GM13977 (cell line): ENCODE measurements around the gene SPACDR.

ENCODE experiments used
- DNase-seq: peaks from one replicate; pipeline ENCODE4 v3.0.0; 2012; ENCODE audit warnings: low spot score
- in situ Hi-C: fragments of 300-500 bp; cut with MboI; formaldehyde crosslinking; loops from one replicate; pipeline ENCODE4 v1.12.0; 2022; ENCODE audit warnings: low sequenced_read_pairs, low pct_unique_long_range_greater_than_20kb, mixed read lengths, inconsistent platforms; ENCODE audit not compliant: unreplicated experiment
- TF ChIP-seq, protein P1 (sequence below): IDR thresholded peaks from 2 replicates; pipeline ENCODE4 v1.5.1; 2012; ENCODE audit warnings: mild to moderate bottlenecking, control low read depth; ENCODE audit not compliant: insufficient read depth; ENCODE audit errors: extremely low read depth, missing control alignments

SPACDR gene

GRCh38 chr7:100489121-100489520 lies 25.1 kb upstream of the SPACDR start:
- TF ChIP-seq, protein P1, sequence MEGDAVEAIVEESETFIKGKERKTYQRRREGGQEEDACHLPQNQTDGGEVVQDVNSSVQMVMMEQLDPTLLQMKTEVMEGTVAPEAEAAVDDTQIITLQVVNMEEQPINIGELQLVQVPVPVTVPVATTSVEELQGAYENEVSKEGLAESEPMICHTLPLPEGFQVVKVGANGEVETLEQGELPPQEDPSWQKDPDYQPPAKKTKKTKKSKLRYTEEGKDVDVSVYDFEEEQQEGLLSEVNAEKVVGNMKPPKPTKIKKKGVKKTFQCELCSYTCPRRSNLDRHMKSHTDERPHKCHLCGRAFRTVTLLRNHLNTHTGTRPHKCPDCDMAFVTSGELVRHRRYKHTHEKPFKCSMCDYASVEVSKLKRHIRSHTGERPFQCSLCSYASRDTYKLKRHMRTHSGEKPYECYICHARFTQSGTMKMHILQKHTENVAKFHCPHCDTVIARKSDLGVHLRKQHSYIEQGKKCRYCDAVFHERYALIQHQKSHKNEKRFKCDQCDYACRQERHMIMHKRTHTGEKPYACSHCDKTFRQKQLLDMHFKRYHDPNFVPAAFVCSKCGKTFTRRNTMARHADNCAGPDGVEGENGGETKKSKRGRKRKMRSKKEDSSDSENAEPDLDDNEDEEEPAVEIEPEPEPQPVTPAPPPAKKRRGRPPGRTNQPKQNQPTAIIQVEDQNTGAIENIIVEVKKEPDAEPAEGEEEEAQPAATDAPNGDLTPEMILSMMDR, result no peak
- in situ Hi-C loops, result loop anchor here (5.0 kb wide), 1 partner anchor 68 kb away; no protein-coding TSS in a partner anchor
- DNase-seq, result no peak

DNA sequence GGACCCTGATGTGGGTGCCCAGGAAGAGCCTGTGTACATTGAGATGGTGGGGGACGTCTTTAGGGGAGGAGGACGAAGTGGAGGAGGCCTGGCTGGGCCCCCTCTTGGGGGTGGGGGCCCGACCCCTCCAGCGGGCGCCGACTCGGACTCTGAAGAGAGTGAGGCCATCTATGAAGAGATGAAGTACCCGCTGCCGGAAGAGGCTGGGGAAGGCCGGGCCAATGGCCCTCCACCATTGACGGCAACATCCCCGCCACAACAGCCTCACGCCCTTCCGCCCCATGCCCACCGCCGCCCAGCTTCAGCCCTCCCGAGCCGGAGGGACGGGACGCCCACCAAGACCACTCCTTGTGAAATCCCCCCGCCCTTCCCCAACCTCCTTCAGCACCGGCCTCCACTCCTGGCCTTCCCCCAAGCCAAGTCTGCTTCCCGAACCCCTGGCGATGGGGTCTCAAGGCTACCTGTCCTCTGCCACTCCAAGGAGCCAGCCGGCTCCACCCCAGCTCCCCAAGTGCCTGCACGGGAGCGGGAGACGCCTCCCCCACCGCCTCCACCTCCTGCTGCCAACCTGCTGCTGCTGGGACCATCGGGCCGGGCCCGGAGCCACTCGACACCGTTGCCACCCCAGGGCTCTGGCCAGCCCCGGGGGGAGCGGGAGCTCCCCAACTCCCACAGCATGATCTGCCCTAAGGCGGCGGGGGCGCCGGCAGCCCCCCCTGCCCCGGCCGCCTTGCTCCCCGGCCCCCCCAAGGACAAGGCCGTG lies 24.5 kb upstream of the SPACDR start:
- in situ Hi-C loops, result loop anchor here (5.0 kb wide), 1 partner anchor 69 kb away; no protein-coding TSS in a partner anchor
- TF ChIP-seq, protein P1, result no peak
- DNase-seq, result peak; percentile 14

DNA sequence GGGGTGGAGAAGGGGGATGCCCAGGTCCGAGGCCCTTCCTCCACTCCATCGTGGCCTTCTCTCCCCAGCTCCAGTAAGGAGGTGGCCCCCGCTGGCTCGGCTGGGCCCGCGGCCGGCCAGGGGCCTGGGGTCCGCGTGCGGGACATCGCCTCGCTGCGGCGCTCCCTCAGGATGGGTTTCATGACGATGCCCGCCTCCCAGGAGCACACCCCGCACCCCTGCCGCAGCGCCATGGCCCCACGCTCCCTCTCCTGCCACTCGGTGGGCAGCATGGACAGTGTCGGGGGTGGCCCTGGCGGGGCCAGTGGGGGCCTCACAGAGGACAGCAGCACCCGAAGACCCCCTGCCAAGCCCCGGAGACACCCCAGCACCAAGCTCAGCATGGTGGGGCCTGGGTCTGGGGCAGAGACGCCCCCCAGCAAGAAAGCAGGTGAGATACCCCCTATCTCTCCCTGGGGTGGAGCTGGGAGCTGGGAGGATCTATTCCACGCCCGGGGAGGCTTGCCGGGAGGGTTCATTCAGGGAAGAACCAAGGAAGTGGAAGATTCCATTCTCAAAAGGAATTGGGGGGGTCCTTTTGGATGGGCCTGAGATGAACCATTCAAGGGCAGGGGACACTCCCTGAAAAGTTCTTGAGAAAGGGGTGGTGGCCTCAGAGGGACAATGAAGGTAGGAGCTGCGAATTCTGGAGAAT lies 22.8 kb upstream of the SPACDR start:
- TF ChIP-seq, protein P1, result no peak
- DNase-seq, result no peak
- in situ Hi-C loops, result loop anchor here (5.0 kb wide), 1 partner anchor 70 kb away; no protein-coding TSS in a partner anchor

DNA sequence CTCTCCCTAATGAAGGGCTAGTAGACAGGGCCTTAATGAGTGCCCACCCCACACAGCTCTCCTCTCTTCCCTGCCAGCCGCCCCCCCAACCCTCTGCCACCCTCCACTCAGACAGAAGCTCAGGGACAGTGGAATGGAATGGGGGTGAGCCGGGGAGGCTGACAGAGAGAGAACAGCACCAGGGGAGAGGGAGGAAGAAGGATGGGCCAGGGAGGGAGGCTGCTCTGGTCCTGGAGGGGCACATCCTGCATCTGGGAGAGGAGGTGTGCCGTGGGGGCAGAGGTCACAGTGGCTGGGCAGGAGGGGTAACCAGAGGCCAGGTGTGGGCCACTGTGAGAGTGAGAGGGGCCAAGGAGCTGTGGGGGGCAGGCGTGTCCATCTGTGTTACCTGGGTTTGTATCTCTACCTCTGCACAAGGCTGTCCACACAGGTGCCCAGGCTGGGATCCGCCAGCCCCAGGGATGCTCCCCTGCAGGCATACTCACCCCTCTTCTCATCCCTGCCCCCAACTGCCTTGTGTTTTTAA lies 22.1 kb upstream of the SPACDR start:
- peak; percentile 13 for DNase-seq
- TF ChIP-seq, protein P1, result no peak
- in situ Hi-C loops, result loop anchor here (5.0 kb wide), 1 partner anchor 71 kb away; no protein-coding TSS in a partner anchor

- in situ Hi-C loops, result loop anchor here (5.0 kb wide), 1 partner anchor 72 kb away; no protein-coding TSS in a partner anchor
- TF ChIP-seq, protein P1, result no peak
- DNase-seq, result no peak
Observed at GRCh38 chr7:100485471-100485876, 21.4 kb upstream of the SPACDR start.

GRCh38 chr7:100484673-100485045 lies 20.6 kb upstream of the SPACDR start:
- TF ChIP-seq, protein P1, result no peak
- peak; percentile 13 for DNase-seq
- in situ Hi-C loops, result loop anchor here (5.0 kb wide), 1 partner anchor 73 kb away; no protein-coding TSS in a partner anchor
